PC-3 (cell line): ENCODE results near the gene SAPCD2.

ENCODE experiments used
- EZH2 ChIP-seq: fragments of 300-600 bp; sonication (generic); IDR thresholded peaks from one replicate; pipeline ENCODE4 v1.6.1; 2017; ENCODE audit warnings: antibody characterized with exemption, mild to moderate bottlenecking, low read length; ENCODE audit not compliant: unreplicated experiment
- EZH2phosphoT487 ChIP-seq: fragments of 300-600 bp; sonication (generic); IDR thresholded peaks from 2 replicates; pipeline ENCODE4 v1.6.1; 2018; ENCODE audit warnings: mild to moderate bottlenecking, antibody characterized with exemption, low read length, borderline replicate concordance
- TF ChIP-seq, protein P1 (sequence below): fragments of 300-600 bp; sonication (generic); conservative IDR thresholded peaks from 2 replicates; pipeline ENCODE4 v1.5.1; 2017; ENCODE audit warnings: antibody characterized with exemption, low read depth, mild to moderate bottlenecking, low read length

DNA sequence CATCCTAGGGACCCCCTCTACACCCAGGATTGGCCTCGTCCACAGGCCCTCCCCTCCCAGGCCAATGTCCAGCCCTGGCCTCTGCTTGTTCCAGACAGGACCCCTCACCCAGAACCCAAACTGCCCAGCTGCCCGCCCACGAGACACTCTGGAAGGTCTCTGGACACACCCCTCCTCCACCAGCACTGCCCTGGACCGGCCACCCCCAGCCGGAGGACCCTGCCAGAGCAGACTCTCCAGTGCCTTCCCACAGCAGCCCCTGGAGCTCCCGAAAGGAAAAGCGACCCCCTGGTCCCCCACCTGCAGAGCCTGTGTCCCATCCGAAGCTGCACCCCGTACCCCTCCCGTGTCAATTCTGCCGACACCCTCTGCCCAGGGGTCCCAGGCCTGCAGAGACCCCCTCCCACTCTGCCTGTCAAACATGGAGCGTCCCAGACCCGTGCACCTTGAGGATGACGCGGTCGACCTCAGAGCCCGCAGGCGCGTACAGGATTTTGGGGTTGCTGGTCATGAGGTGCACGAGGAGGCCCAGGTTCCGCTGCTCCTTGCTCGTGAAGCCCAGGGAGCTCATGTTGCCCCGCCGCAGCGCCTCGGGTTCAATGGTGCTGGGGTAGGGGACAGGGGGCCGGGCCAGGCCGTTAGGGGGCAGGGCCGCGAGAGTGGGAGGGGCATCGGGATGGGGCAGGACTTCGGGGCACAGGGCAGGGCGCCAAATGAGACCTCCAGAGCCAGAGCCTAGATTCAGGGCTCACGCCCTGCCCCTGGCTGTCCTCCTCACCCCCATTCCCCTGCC is 50.3 kb downstream of the SAPCD2 start:
- TF ChIP-seq, protein P1, sequence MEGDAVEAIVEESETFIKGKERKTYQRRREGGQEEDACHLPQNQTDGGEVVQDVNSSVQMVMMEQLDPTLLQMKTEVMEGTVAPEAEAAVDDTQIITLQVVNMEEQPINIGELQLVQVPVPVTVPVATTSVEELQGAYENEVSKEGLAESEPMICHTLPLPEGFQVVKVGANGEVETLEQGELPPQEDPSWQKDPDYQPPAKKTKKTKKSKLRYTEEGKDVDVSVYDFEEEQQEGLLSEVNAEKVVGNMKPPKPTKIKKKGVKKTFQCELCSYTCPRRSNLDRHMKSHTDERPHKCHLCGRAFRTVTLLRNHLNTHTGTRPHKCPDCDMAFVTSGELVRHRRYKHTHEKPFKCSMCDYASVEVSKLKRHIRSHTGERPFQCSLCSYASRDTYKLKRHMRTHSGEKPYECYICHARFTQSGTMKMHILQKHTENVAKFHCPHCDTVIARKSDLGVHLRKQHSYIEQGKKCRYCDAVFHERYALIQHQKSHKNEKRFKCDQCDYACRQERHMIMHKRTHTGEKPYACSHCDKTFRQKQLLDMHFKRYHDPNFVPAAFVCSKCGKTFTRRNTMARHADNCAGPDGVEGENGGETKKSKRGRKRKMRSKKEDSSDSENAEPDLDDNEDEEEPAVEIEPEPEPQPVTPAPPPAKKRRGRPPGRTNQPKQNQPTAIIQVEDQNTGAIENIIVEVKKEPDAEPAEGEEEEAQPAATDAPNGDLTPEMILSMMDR: no peak
- TF ChIP-seq EZH2: no peak
- no peak for TF ChIP-seq EZH2phosphoT487
